Fibroblast of gingiva (primary cell): ENCODE measurements around the gene CLCNKA.
A peak's percentile ranks its signal among the peaks of the same experiment; 100 is the strongest.
"Not testable (repeated sequence)": the region's sequence is repeated elsewhere in the genome, so short reads cannot be mapped to it uniquely, and the experiment has no call there.

Experiments
- DNase-seq: peaks from one replicate; pipeline ENCODE4 v3.0.0-alpha.2; 2011; ENCODE audit warnings: low read depth

CLCNKA gene

GRCh38 chr1:16021681-16022080, at the start of gene CLCNKA:
Gene CLCNKA (plus strand): TSS chr1:16022036. CDS start chr1:16022620, 584 bp downstream.
- no peak for DNase-seq

DNA sequence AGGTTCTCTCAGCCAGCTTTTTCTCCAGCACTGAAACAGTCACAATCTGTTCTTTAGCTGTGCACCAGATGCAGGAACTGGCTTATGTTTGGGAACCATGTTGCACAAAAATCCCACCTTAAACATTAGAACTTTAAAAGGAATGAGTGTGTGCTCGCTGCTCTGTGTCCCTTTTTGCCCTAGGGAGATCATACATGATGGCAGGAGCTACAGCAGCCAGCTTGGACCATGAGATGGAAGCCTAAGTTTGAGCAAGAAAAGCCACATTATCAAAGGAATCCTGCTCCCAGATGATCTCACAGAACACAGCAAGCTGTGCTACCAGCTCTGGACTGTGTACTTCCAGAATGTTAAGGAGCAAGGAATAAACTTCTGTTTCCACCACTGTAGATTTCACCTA, 49.4 kb upstream of the CLCNKA start:
- no peak for DNase-seq

DNA sequence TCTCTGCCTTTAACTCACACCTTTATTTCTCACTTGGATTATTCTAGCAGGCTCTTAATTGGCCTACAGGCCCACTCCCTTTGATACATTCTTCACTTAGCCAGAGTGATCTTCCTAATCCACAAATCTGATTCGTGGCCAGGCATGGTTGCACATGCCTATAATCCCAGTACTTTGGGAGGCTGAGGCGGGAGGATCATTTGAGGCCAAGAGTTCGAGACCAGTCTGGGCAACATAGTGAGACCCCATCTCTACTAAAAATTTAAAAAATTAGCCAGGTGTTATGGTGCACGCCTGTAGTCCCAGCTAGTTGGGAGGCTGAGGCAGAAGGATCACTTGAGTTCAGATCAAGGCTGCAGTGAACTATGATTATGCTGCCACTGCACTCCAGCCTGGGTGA, 48.1 kb upstream of the CLCNKA start:
- no peak for DNase-seq

DNA sequence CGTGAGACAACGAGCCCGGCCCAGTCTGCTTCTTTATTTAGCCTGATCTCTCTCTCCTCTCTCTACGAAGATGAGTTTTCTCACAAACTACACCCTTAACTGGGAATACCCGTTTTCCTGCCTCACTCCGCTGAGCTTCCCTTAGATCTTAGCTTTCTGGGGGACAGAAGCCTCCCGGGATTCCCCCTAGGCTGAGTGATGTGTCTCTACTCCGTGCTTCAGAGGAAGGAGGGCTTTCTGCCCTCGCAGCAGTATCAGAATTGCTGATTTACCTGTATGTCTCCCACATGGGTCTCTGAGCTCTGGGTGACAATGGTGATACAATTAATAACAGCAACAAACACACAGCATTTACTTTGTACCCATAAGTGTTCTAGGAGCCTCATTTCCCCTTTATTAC, 47.0 kb upstream of the CLCNKA start:
- DNase-seq: no peak

- peak; percentile 42 for DNase-seq
Observed at GRCh38 chr1:15975358-15975804, 46.5 kb upstream of the CLCNKA start.

DNA sequence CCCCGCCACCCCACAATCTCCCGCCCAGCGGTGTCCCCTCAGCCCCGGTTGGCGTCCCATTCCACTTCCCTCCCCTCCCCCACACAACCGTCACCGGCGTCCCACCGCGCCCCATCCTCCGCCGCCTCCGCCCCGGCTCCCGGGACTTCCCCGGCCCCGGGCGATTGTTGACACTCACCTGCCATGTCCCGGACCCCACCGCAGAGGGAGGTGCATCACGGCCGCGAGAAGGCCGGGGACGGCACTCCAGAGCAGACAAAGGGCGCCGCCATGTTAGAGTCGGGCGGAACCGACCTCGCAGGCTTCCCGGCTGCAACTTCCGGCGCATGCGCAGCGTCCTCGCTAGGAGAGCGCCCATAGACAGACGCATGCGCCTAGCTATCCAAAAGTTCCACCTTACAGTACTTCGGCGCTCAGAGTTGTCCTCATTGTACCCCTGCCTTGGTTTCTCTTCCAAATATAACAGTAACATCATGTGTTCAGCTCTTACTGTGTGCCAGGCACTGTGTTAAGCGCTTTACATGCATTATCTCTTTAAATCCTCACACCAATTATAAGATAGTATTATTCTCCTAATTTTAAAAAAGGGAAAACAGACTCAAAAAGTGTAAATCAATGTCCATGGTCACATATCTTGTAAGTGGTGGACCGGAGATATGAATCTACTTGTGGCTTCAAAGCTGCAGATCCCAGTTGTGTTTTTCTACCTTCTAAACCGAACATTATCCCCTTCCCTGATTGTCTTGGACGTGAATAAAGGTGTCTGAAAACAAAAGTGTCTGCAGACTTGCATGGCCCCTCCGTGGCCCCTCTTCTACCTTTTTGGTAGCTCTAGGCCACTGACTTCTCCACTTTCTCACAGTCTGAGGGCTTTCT, 45.8 kb upstream of the CLCNKA start, which contains the start of gene ZBTB17:
ZBTB17 (minus strand) TSS at position 297 of the 876 bp plus-strand sequence. CDS start 27,606 bp downstream, outside the sequence.
- DNase-seq: peak; percentile 86

GRCh38 chr1:15977947-15978346, 43.9 kb upstream of the CLCNKA start:
- not testable (repeated sequence) for DNase-seq

DNA sequence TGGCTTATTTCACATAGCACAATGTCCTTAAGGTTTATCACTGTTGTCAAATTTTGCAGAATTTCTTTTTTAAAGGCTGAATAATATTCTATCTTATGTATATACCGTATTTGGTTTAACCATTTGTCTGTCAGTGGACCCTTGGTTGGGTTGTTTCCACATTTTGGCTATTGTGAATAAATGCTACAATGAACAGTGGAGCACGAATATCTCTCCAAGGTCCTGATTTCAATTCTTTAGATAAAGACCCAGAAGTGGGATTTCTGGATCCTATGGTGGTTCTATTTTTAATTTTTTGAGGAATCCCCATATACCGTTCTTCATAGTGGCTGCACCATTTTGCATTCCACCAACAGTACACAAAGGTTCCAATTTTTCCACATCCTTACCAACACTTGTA, 40.2 kb upstream of the CLCNKA start:
- DNase-seq: no peak

- no peak for DNase-seq
Observed at GRCh38 chr1:15983275-15983674, 38.6 kb upstream of the CLCNKA start.

DNA sequence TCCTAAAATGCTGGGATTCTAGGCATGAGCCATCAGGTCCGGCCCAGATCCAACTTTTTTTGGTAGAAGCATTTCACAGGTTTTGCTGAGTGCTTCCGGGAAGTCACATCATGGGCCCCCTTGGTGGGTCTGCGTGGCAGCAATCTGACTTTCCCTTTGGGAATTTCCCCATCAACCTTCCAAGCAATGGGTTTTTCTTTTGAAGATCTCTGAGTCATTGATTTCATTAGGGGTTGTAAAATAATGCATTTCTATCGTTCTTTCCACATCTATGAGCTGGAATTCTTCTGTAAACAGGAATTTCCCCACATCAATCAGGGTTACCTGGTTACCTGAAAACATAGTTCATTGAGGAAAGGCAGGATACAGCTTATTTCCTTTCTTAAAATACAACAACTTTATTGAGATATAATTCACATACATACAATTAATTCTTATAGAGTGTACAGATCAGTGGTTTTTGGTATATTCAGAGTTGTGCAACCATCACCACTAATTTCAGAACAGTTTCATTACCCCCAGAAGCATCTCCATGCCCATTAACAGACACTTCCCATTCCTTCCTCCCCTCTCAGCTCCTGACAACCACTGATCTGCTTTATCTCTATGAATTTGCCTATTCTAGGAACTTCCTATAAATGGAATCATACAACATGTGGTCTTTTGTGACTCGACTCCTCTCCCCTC, 36.1 kb upstream of the CLCNKA start:
- no peak for DNase-seq

- no peak for DNase-seq
Observed at GRCh38 chr1:15988856-15989736, 32.7 kb upstream of the CLCNKA start.

- no peak for DNase-seq
Observed at GRCh38 chr1:15989776-15990175, 32.1 kb upstream of the CLCNKA start.

GRCh38 chr1:15991427-15992186, 30.2 kb upstream of the CLCNKA start:
- no peak for DNase-seq

DNA sequence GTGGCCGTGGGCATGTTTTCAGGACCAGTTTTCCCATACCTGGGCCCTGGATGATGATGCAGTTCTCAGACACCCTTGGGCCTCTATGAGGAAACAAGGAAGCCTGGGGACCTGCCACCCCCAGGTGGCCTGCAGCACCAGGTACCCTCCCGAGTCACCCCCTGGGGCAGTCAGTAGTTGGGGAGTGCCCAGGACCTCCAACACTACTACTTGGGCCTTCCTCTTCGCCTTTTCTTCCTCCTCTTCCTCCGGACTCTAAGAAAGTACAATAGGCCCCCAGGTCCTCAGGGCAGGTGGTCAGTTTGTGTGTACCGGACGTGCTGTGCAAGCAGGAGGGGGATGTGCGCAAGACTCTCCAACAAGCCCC, 29.7 kb upstream of the CLCNKA start:
- no peak for DNase-seq

DNA sequence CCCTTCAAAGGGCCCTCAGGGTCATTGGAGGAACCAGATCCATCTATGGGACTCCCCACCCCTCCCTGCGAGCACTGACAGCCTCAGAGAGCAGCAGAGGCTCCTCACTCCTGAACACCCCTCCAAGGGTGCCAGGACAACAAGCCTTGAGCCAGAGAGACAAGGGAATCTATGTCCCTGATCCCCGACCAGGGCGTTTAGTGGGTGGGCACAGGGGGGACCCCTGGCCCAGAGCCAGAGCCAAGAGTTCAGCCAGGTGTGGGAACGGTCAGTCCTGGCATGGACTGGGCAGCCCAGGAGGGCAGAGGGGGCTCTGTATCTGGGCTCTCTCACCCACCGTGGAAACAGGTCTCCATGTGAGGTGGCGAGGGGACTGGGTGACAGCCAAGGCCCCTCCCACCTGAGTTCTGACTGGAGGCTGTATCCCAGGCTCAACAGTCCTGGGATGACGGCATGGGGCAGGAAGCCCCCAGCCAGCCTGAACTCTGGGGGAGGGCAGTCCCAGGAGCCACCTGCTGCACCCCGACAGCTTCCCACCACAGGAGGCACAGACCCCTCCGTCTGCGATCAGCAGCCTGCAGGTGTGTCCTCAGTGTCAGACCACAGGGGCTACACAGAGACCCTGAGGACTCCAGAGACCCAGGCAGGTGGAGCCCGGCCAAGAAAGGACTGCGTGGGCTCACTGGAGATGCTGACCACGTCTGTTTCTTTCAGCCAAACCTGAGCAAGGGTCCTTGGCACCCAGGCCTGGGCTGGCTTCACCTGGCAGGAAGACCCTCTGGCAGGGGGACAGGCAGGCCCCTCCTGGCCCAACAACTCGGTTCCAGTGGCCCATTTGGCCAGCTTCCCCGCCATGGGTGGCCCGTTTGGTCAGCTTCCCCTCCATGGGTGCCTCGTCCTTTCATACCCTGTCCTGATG, 29.0 kb upstream of the CLCNKA start:
- DNase-seq: no peak

- DNase-seq: no peak
Observed at GRCh38 chr1:15993666-15994065, 28.2 kb upstream of the CLCNKA start.

- no peak for DNase-seq
Observed at GRCh38 chr1:15994081-15994480, 27.8 kb upstream of the CLCNKA start.

DNA sequence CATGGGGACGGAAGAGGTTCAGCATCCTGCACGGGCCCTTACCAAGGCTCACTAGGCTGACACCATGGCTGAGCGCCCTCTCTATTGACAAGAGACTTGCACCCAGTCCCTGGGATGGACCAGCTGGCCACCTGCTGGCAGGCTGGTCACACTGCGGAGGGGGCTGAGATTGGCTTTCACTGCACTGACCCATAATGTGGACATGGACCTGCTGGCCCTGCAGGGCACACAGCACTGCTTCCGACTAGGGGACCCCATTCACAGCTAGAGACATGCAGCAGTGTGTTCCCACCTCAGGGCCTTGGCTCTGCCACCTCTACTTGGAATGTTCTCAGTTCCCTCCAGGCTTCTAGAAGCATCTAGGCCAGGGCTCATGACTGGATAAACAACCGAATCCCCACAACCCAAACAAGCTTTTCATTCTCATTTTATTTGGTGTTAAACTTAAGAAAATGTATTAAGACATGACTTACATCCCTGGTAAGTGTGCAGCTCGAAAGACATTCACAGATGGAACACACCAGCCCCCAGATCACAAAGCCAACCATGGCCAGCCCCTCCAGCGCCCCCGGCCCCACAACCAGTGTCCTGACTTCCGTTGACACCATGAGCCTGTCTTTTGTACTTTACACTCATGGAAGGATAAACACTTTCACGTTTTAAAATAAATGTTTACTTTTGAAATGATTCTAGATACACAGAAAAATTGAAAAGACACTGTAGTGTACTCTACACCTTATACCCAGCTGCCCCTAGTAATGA, 27.1 kb upstream of the CLCNKA start:
- DNase-seq: peak; percentile 53

GRCh38 chr1:15997076-15997585, 24.7 kb upstream of the CLCNKA start:
- DNase-seq: no peak
